Esophagus squamous epithelium (tissue), 4 donors: ENCODE results near the gene TSHZ2.

Experiments
- CTCF ChIP-seq, 6 experiments: fragments of 450-650 bp in 4 of 6; fragments of 200-600 bp in 2 of 6; sonication (generic) in 2 of 6; IDR thresholded peaks; one replicate each; pipeline ENCODE4 v1.5.1; 2016 to 2019; ENCODE audit warnings: antibody characterized with exemption in 6 of 6, mild to moderate bottlenecking in 4 of 6, moderate library complexity in 4 of 6
- POLR2A ChIP-seq, 4 donors: fragments of 450-650 bp; IDR thresholded peaks; one replicate each; pipeline ENCODE4 v1.6.1; 2017; ENCODE audit warnings: antibody characterized with exemption in 4 of 4, mild to moderate bottlenecking in 4 of 4, moderate library complexity in 3 of 4

GRCh38 chr20:53099856-53100255 is 127.7 kb downstream of the TSHZ2 start:
- TF ChIP-seq CTCF (IDR thresholded peaks at IDR 0.05) = no peak
- TF ChIP-seq POLR2A (IDR thresholded peaks at IDR 0.05) = no peak
